HG03575 (cell line): ENCODE data around the gene NUTM1.
"Not testable (repeated sequence)": the region's sequence is repeated elsewhere in the genome, so short reads cannot be mapped to it uniquely, and the experiment has no call there.

Source experiments
- ATAC-seq: cut with Tn5 transposase; IDR thresholded peaks from one replicate; pipeline ENCODE4 v1.9.1; 2021; ENCODE audit not compliant: unreplicated experiment, insufficient number of reproducible peaks, low FRiP score; ENCODE audit errors: extremely low read depth

Gene NUTM1

DNA sequence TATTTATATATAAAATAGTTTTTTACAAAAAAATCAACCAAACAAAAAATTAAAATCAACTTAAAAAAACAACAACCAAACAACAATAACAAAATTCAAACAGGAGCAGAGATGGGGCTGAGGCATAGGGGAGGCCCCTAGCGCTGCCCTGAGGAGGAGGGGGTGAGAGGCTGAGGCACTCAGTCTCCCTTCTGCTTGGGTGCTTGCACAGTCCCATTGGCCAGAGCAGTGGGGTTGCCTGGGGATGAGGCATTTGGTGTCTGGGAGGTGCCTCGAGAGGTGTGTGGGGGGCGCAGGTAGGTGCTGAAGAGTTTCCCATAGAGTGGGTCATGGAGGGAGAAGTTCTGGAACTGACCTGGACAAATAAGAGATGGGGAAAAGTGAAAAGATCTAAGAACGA lies 15.8 kb downstream of the NUTM1 start:
- no peak for ATAC-seq

DNA sequence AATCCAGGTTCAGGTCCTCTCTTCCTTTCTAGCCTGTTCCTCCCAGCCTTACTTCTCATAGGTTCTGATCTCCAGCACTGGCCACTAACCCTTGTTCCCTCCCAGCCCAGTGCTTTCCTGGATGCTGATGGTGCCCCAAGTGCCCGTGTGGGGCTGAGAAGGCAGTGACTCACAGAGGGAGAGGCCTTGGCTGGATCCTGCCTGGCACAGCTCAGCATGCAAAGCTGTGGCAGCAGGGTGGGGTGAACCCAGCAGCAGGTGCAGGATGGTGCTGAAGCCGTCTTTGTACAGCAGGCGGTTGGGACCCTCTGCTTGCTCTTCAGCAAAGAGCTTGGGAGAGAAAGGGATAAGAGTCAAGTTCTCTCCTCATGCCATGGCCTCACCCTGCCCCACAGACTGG lies 16.3 kb downstream of the NUTM1 start:
- no peak for ATAC-seq

DNA sequence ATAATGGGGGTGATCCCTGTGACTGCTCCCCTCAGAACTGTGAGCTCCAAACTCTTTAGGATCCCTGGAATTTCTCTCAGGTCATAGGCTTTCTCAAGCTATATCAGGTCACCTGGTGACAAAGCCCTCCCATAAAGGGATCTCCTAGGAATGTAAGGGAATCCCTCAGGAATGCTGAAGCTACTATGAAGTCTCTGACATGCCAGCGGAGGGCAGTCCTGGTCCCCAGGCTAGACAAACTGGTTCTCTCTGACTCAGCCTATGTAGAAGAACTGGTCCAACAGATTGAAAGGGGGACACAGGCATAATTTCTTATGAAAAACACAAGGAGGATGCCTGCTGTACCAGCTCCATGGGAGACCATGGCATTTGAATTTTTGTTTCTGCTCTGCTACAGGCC lies 17.2 kb downstream of the NUTM1 start:
- no peak for ATAC-seq

DNA sequence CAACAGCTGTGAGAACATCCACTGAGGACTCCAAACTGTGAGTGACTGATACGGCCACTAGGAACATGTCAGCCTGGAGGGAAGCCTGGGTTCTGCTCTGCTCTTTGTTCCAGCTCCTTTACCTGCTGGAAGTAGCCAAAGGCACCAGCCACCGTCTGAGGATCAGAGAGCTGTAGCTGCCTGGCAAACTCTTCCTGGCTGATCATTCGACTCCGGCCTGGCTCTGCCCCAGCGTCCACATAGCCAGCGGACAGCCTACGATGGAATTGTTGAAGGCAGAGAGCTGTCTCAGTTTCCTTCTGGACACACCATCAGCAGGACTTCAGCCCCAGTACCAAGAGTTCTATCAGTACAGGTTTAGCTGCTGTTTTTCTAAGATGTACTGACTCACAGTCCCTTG lies 18.2 kb downstream of the NUTM1 start:
- no peak for ATAC-seq

DNA sequence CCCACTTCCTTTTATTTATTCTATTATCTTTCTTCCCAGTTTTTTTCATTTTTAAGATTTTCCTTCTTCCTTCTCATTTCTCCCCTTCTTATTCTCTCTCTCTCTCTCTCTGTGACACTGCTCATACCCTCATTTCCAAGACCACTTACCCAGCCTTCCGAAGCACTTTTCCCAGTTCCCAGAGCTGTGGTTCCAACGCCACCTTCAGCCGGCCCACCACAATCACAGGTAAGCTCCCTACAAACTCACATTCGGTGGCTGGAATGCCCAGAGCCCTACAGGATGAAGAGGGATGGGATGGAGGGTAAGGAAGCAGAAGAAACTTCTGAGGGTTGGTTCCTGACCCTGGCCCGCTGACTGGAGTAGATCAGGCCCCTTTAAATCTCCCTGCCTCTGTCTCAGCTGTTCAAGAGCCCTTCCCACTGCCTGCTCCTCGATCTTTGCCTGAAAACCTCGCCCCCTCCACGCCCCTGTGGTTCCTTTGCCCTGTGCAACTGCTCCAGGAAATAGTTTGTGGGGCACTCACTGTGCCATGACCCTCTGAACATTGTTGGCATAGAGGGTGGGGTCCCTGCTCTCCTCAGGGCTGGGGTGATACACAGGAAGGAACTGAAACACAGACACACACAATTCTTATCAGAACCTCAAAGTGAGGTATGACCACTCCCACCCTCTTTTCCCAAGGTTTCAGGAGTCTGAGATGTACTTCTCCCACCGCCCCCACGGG lies 19.1 kb downstream of the NUTM1 start:
- no peak for ATAC-seq

DNA sequence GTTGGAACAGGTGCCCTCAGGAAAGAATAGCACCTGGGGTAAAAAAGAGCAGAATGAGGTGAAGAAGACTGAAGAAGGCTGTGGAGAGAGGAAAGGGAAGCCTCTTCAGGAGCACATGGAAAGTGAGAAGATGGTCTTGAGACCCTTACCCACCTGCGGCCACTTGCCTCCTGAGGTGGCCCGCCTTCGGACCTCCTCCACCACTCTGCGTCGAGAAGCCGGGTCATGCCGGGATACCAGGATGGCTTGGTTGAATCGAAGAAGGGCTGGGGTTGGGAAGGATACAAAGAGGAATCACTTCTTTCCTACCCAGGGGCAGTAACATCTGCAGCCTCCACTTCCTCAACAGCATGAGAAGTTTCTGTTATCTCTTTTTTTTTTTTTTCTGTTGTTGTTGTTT lies 20.9 kb downstream of the NUTM1 start:
- no peak for ATAC-seq

DNA sequence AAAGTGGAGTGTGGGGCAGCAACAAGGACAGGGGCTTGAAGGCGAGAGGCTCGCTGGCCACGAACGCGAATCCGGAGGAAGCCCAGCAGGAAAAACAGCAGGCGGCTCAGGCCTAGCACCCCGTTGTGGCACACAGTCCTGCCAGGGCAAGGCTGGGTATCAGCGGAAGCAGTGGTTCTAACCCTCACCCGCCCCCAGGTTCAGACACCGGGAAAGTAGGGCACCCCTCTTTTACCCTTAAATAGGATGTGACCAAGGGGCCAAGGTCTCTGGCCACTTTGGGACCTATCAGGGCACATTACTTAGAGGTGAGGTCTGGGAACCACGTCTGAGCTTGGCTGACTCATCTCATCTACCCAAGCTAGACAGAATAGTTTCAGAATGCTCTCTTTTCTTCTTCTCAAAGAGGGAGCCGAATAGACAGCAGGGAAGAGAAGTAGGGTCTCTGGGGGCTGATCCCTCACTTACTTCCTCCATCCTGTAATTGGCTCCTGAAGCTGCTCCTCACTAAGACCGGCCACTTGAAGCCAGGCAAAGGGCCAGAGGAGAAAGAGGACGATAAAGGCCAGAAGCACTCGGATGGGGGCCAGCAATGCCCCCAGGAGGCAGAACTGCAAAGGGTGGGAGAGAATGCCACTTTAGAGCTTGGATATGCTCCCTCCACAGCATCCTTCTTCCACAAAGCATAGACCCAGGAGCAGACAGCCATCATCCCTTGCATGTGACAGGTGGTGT lies 22.1 kb downstream of the NUTM1 start:
- ATAC-seq, result no peak

DNA sequence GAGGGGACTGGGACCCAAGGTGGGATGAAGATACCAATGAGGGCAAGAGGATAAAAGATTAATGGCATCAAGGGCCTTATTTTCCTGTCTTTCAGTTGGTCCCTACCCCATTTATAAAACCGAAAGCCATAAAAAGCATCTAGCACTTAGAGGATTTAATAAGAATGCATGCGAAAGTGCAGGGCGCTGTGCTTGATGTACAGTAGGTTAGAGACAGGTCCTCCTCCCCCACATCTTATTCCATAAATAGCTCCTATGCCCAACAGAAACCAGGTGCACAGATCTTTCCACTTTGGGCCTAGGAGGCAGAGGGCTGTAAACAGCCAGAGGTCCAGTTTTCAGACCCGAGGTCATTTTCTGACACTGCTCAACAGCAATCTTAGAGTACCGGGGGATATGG lies 22.7 kb downstream of the NUTM1 start:
- no peak for ATAC-seq

DNA sequence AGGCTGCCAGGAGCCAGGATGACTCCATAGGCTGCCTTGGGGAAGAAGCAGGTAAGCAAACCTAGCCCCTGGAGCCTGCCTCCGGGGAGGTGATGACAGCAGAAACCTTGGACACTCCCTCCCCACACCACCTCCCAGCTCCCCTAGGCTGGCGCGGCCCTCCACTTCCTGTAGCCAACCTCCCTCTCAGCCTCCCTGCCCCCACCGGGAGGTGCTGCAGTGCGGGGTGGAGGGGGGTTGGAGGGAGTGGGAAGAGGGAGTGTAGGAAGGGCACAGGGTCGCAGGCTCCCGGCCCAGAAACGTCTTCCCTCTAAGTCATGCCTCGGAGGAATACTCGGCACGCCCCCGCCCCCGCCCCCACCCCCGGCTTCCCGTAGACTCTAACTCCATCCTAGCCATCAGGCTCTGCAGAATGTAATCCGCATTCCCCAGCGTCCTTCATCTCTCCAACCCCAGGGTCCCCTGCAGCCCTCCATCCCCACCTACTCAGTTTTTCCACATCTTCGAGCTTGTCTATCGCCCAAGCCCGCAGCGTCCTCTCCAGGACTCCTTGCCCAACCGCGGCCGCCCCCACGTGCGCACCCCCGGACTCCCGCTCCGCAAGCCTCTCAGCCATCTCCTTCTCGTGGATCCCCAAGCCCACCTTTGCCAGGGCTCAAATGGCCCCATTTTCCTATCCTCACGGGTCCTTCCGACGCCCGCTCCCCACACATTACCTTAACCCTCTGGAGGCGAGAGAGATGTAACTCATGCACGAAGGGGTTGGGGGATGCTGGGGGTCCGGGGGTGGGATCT lies 23.4 kb downstream of the NUTM1 start:
- no peak for ATAC-seq

DNA sequence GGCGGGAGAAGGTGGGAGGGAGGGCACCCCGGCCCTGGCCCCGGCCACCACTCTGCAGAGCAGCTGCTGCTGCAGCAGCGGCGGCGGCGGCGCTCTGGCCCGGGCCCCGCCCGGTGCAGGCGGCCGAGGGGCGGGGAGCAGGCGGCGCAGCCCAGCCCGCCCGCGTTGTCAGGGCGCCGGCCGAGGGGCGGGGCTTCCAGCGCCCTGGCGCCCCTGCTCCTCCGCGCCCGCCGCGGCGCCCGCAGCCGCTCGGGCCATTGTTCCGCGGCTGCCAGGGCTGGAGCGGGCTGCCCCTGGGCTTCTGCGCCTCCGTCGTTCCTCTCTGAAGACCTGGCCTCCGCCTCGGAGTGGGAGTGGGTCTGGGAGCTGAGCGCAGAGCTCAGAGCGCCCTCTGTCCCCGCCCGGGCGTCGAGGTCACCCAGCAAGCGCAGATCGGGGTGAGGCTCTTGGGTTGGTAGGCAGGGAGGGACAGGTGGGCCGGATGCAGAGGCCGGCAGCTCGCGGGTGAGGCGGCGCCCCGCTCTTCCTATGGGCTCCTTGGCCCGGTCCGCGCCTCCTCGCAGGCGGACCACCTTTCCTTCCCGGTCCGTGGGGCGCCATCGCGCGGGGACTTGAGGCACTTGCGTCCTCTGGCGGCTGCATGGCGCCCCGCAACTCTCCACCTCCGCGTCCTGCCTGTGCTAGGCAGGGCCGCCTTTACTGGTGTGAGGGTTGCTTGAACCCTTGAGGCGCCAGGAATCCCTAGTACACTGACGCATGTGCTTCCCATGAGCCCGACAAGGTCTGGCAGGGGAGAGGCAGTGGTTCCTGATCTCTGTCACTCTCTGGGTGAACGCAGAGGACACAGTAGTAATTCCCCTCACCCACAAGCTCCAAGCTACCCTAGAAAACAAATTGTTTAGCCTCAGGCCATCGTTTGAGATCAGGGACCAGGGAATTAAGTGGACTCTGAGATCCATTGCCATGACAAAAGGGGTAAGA lies 24.3 kb downstream of the NUTM1 start, which contains the start of gene LPCAT4:
LPCAT4 (minus strand) TSS at position 96 of the 981 bp plus-strand sequence. CDS start 96 bp downstream, outside the sequence.
- no peak for ATAC-seq

DNA sequence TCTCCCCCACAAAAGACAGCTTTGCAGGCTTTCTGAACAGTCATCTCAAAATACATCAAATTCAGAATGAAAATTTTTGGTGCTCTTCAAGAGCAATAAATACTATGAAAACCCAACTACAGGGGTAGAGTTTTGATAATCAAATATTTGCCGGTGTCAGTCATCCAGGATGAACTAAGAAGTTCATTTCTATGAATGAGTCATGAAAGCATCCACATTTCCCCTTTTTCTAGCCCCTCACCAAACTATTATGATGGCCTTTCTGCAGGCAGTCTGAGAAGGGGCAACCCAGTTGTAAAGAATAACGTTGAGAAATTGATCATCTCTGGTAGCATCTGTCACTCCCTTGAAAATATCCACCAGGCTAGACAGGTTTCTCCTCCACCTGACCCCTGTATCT lies 27.0 kb downstream of the NUTM1 start:
- ATAC-seq, result no peak

DNA sequence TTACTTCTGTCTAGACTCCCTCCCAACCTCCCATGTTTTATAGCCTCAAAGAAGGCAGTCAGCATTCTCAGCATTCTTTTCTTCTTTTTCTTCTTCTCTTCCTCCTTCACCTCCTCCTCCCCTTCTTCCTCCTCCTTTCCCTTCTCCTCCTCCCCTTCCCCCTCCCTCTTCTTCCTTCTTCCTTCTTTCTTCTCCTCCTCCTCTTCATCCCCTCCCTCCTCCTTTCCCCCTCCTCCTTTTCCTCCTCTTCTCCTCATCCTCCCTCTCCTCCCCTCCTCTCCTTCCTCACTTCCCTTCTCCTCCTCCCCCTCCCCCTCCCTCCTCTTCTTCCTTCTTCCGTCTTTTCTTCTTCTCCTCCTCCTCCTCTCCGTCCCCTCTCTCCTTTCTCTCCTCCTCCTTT lies 27.5 kb downstream of the NUTM1 start:
- ATAC-seq, result no peak

DNA sequence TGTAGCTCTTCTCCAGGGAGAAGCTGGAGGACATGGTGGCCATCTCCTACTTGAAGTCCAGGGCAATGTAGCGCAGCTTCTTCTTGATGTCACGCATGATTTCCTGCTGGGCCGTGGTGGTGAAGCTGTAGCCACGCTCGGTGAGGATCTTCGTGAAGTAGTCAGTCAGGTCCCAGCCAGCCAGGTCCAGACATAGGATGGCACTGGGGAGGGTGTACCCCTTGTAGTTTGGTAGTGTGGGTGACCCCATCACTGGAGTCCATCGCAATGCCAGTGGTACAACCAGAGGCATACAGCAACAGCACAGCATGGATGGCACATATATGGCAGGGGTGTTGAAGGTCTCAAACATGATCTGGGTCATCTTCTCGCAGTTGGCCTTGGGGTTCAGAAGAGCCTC lies 30.8 kb downstream of the NUTM1 start:
- no peak for ATAC-seq

DNA sequence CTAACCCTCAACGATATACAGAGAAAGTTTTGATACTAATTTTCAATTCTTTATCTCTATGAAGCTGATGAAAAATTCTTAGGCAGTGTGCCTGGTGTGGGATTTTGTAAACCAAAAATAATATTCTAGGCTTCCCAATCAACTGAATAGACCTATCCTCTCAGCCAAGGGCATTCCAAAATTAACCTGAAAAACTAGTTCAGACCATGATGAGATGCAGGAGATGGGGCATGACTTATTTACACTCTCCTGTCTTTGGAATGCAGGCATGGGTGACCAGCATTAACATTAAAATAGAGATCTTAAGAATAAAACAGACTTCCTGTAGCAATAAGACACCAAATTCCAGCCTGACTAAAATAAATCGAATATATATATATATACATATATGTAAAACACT lies 31.7 kb downstream of the NUTM1 start:
- ATAC-seq, result no peak

DNA sequence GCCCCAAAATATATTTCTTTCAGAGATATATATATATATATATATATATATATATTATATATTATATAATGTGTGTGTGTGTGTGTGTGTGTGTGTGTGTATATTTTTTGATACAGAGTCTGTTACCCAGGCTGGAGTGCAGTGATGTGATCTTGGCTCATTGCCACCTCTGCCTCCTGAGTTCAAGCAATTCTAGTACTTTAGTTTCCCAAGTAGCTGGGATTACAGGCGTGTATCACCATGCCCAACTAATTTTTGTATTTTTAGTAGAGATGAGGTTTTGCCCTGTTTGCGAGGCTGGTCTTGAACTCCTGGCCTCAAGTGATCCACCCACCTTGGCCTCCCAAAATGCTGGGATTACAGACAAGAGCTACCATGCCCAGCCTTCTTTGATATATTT lies 32.4 kb downstream of the NUTM1 start:
- not testable (repeated sequence) for ATAC-seq

DNA sequence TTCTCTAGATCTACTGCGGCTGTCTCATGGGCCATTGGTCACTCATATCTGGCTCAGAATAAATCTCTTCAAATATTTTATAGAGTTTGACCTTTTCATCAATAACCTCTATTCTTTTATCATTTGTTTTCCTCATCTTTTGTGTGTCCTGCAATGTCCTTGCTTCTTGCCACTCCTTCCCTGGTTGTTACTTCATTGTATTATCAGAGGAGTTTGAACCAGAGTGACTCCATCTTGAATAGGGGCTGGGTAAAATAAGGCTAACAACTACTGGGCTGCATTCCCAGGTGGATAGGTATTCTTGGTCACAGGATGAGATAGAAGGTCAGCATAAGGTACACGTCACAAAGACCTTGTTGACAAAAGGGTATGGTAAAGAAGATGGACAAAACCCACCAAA lies 33.7 kb downstream of the NUTM1 start:
- no peak for ATAC-seq

DNA sequence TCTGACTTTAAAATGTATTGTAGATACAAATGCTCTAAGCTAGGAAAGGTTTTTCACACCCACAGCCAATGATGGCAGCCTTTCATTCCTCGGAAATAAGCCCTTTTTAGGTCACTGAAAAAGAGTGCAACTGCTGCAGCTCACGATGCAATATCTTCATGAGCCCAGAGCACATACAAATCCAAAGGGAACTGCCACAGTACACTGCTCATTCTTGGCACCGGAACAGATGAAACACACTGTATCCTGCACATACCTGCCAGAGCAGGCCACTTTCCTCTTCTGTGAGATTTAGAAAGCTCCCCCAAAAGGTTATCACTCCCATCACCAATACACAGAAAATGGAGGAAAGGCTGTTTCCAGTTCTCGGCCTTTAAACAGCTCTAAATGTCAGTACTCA lies 37.4 kb downstream of the NUTM1 start:
- not testable (repeated sequence) for ATAC-seq

DNA sequence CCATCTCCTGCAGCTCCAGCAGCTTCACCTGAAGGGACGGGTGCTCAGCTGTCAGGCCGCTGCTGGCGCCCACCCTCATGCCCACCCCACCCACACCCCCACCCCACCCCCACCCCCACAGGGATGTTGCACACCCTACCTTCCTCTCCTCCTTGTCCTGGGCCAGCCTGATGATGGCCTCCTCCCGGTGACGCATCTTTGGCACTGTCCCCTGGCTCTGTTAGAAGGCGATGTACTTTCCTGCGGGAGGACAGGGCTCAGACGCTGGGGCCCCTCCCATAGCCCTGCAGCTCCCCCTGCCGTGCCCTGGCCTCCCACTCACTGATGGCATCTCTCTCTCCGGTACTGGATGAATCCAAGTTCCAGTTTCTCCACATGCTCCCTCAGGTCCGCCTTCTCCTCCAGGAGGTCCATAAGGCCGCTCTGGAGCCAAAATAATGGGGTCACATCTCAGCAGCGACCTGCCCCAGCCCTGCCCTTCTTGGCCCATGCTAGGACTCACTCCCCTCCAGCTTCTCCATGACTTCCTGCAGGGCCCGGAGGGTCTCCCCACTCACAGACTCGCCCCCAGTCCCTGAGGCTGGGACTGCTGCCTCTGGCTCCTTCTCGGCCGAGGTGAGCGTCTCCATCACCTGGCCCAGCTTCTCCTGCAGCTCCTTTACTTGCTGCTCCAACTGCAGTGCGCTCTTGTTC lies 38.9 kb downstream of the NUTM1 start:
- ATAC-seq, result not testable (repeated sequence)
